Testis (tissue), 2 donors: ENCODE data around the gene TRPM3.

Experiments
- POLR2A ChIP-seq: fragments of 450-650 bp; IDR thresholded peaks from one replicate; pipeline ENCODE4 v1.6.1; 2017; ENCODE audit warnings: antibody characterized with exemption, mild to moderate bottlenecking, moderate library complexity
- TF ChIP-seq, protein P1 (sequence below), 3 experiments: fragments of 450-650 bp in 2 of 3; fragments of 200-600 bp in 1 of 3; sonication (generic) in 1 of 3; IDR thresholded peaks; one replicate each; pipeline ENCODE4 v1.5.1; 2016 to 2019; ENCODE audit warnings: antibody characterized with exemption in 3 of 3, mild to moderate bottlenecking in 2 of 3, moderate library complexity in 1 of 3

DNA sequence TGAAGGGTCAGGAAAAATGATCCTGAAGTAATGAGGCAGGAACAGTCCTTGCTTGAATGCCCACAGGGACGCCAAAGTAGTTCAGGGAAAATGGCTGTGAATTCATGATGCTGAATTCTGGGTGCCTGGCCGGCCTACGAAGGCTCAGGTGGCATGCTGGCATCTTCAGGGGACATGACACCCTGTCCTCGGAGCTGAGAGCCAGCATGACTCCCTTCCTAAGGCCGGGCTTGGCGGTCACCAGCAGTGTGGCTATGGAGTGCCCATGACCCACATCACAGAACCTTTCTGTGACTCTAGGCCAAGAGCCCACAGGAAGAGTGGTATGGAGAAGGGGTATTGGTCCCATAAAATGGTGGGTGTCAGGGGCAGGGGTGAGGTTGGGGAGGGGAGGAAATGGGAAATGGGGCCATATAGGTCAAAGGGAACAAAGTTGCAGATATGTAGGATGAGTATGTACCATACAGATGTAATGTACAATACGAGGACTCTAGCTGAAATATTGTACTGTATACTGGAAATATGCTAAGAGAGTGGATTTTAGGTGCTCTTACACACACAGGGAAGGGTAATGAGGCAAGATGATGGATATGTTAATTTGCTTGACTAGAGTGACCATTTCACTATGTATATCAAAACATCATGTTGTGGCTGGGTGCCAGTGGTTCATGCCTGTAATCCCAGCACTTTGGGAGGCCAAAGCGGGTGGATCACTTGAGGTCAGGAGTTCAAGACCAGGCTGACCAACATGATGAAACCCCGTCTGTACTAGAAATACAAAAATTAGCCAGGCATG is 504.2 kb downstream of the TRPM3 start:
- TF ChIP-seq, protein P1, sequence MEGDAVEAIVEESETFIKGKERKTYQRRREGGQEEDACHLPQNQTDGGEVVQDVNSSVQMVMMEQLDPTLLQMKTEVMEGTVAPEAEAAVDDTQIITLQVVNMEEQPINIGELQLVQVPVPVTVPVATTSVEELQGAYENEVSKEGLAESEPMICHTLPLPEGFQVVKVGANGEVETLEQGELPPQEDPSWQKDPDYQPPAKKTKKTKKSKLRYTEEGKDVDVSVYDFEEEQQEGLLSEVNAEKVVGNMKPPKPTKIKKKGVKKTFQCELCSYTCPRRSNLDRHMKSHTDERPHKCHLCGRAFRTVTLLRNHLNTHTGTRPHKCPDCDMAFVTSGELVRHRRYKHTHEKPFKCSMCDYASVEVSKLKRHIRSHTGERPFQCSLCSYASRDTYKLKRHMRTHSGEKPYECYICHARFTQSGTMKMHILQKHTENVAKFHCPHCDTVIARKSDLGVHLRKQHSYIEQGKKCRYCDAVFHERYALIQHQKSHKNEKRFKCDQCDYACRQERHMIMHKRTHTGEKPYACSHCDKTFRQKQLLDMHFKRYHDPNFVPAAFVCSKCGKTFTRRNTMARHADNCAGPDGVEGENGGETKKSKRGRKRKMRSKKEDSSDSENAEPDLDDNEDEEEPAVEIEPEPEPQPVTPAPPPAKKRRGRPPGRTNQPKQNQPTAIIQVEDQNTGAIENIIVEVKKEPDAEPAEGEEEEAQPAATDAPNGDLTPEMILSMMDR (IDR thresholded peaks at IDR 0.05) = no peak
- TF ChIP-seq POLR2A = no peak
